Common myeloid progenitor, CD34-positive (primary cell): ENCODE measurements around the gene SEC24B.

Source experiments
- CTCF ChIA-PET: fragments of 350-600 bp; sonication (Branson Sonifier 250); formaldehyde crosslinking; loops from one replicate; lab custom pipeline; 2021; ENCODE audit warnings: antibody characterized with exemption; lab: Charles Lee
- POLR2A ChIA-PET: fragments of 350-600 bp; sonication (Branson Sonifier 250); formaldehyde crosslinking; loops from one replicate; lab custom pipeline; 2021; ENCODE audit warnings: antibody characterized with exemption; lab: Charles Lee
- DNase-seq, 3 donors: peaks; one replicate each; pipeline versions ENCODE4 v3.0.0 to v3.0.0-alpha.2; 2013
- H3K27ac ChIP-seq, 2 experiments: 1 replicate in 1 of 2; 2 replicates in 1 of 2; pipeline ENCODE4 v1.7.0; 2013; ENCODE audit warnings: inconsistent platforms in 2 of 2, low read length in 2 of 2, mild to moderate bottlenecking in 2 of 2, low read depth in 1 of 2, moderate library complexity in 1 of 2; ENCODE audit not compliant: severe bottlenecking in 2 of 2, insufficient read depth in 1 of 2, poor library complexity in 1 of 2
- H3K27me3 ChIP-seq, 5 experiments: replicated peaks in 2 of 5; 1 replicate in 3 of 5; 2 replicates in 2 of 5; pipeline versions ENCODE4 v1.6.1 to v1.7.0; 2013; ENCODE audit warnings: low read length in 4 of 5, mild to moderate bottlenecking in 2 of 5, moderate library complexity in 2 of 5, inconsistent platforms in 1 of 5; ENCODE audit not compliant: insufficient read depth in 5 of 5, control insufficient read depth in 4 of 5
- H3K36me3 ChIP-seq, 4 experiments: 1 replicate in 2 of 4; 2 replicates in 2 of 4; pipeline versions ENCODE4 v1.6.1 to v1.7.0; 2013; ENCODE audit warnings: low read length in 3 of 4, control low read depth in 1 of 4, mild to moderate bottlenecking in 1 of 4; ENCODE audit not compliant: control insufficient read depth in 4 of 4, insufficient read depth in 4 of 4
- H3K4me1 ChIP-seq, 4 experiments: 1 replicate in 3 of 4; 2 replicates in 1 of 4; pipeline versions ENCODE4 v1.6.1 to v1.7.1; 2013; ENCODE audit warnings: low read length in 3 of 4, mild to moderate bottlenecking in 3 of 4, control low read depth in 1 of 4, inconsistent platforms in 1 of 4, moderate library complexity in 1 of 4; ENCODE audit not compliant: control insufficient read depth in 4 of 4, insufficient read depth in 4 of 4; ENCODE audit errors: control extremely low read depth in 1 of 4
- H3K4me3 ChIP-seq, 7 experiments: 1 replicate in 4 of 7; 2 replicates in 3 of 7; pipeline versions ENCODE4 v1.5.1 to v1.7.0; 2013; ENCODE audit warnings: mild to moderate bottlenecking in 7 of 7, low read length in 6 of 7, moderate library complexity in 6 of 7, inconsistent platforms in 2 of 7, low read depth in 2 of 7, control low read depth in 1 of 7; ENCODE audit not compliant: insufficient read depth in 4 of 7, control insufficient read depth in 1 of 7; ENCODE audit errors: extremely low read depth in 1 of 7
- H3K9me3 ChIP-seq, 5 experiments: 1 replicate in 4 of 5; 2 replicates in 1 of 5; pipeline versions ENCODE4 v1.6.1 to v1.7.1; 2013; ENCODE audit warnings: low read length in 4 of 5, mild to moderate bottlenecking in 2 of 5, inconsistent platforms in 1 of 5, low read depth in 1 of 5, moderate library complexity in 1 of 5; ENCODE audit not compliant: control insufficient read depth in 4 of 5, insufficient read depth in 2 of 5; ENCODE audit errors: control extremely low read depth in 1 of 5
- WGBS: methylation state at CpG from one replicate; pipeline ENCODE4 v1.1.5; 2013; ENCODE audit not compliant: insufficient coverage; 5-methylcytosine and 5-hydroxymethylcytosine counted together

The SEC24B gene

GRCh38 chr4:109412776-109413175 is 20.8 kb upstream of the SEC24B start:
- no CpG with 5 or more reads among the region's 1 CpG for WGBS
- CTCF ChIA-PET: interaction anchor here (0.9 kb wide), 1 partner anchor 578 kb away, joined by 3 read pairs; no protein-coding TSS in a partner anchor
- Histone ChIP-seq H3K27me3 (no peaks in the 10 kb centered on the region), H3K4me3 (no peak overlapping the region), H3K27ac (no peak overlapping the region), H3K9me3 (no peaks in the 10 kb centered on the region), H3K36me3 (no peaks in the 10 kb centered on the region), H3K4me1 (no peaks in the 10 kb centered on the region)
- DNase-seq: no peak
- POLR2A ChIA-PET: no interaction called here

GRCh38 chr4:109414938-109415337 is 18.7 kb upstream of the SEC24B start:
- Histone ChIP-seq H3K4me1 (no peaks in the 10 kb centered on the region), H3K4me3 (no peak overlapping the region), H3K36me3 (no peaks in the 10 kb centered on the region), H3K9me3 (no peaks in the 10 kb centered on the region), H3K27me3 (no peaks in the 10 kb centered on the region), H3K27ac (no peak overlapping the region)
- POLR2A ChIA-PET: interaction anchor here (0.6 kb wide), 1 partner anchor 98 kb away, joined by 3 read pairs; no protein-coding TSS in a partner anchor
- CTCF ChIA-PET: no interaction called here
- no CpG with 5 or more reads among the region's 1 CpG for WGBS
- DNase-seq: no peak

GRCh38 chr4:109418588-109418987 is 15.0 kb upstream of the SEC24B start:
- no CpG with 5 or more reads among the region's 1 CpG for WGBS
- no peak for DNase-seq
- Histone ChIP-seq H3K36me3 (no peaks in the 10 kb centered on the region), H3K27ac (no peak overlapping the region), H3K9me3 (no peaks in the 10 kb centered on the region), H3K4me3 (no peak overlapping the region), H3K27me3 (no peaks in the 10 kb centered on the region), H3K4me1 (peaks cover 0 to 2% (median 0%) of the 10 kb centered on the region in 4 experiments)
- ChIA-PET CTCF (interaction anchor here (1.3 to 1.7 kb wide), 2 partner anchors 397 to 403 kb away, joined by 3 to 4 read pairs; partner anchors contain the start of gene GAR1), POLR2A (no interaction called here)

- Histone ChIP-seq H3K9me3 (no peaks in the 10 kb centered on the region), H3K36me3 (no peaks in the 10 kb centered on the region), H3K4me1 (peaks cover 0 to 2% (median 0%) of the 10 kb centered on the region in 4 experiments), H3K27me3 (no peaks in the 10 kb centered on the region), H3K4me3 (no peak overlapping the region), H3K27ac (no peak overlapping the region)
- DNase-seq: no peak
- ChIA-PET CTCF (interaction anchor here (0.6 to 1.7 kb wide), 8 partner anchors 13 to 858 kb away, joined by 3 to 5 read pairs (median 3); partner anchors contain the start of gene RRH), POLR2A (no interaction called here)
- WGBS: 93% methylated on average over 2 of the region's 2 CpGs
Measured at GRCh38 chr4:109419679-109420078, 13.9 kb upstream of the SEC24B start.

- POLR2A ChIA-PET: interaction anchor here (0.6 kb wide), 1 partner anchor 132 kb away, joined by 3 read pairs; no protein-coding TSS in a partner anchor
- CTCF ChIA-PET: interaction anchor here (0.7 to 6.0 kb wide), 10 partner anchors 13 to 556 kb away, joined by 3 to 37 read pairs (median 4); partner anchors contain the start of genes GAR1 and RRH
- Histone ChIP-seq H3K36me3 (no peaks in the 10 kb centered on the region), H3K4me1 (peaks cover 0 to 2% (median 0%) of the 10 kb centered on the region in 4 experiments), H3K27me3 (no peaks in the 10 kb centered on the region), H3K27ac (no peak overlapping the region), H3K4me3 (no peak overlapping the region), H3K9me3 (no peaks in the 10 kb centered on the region)
- WGBS: over 99% methylated on average over 19 of the region's 19 CpGs
- no peak for DNase-seq
Measured at GRCh38 chr4:109424093-109424841, 9.3 kb upstream of the SEC24B start.

GRCh38 chr4:109425405-109425804 is 8.2 kb upstream of the SEC24B start:
- Histone ChIP-seq H3K27ac (no peak overlapping the region), H3K27me3 (no peaks in the 10 kb centered on the region), H3K36me3 (peaks cover 0 to 5% (median 0%) of the 10 kb centered on the region in 4 experiments), H3K9me3 (no peaks in the 10 kb centered on the region), H3K4me1 (peaks cover 0 to 2% (median 0%) of the 10 kb centered on the region in 4 experiments), H3K4me3 (no peak overlapping the region)
- no peak for DNase-seq
- POLR2A ChIA-PET: interaction anchor here (0.6 kb wide), 1 partner anchor 1223 kb away, joined by 4 read pairs; no protein-coding TSS in a partner anchor
- WGBS: 80% methylated on average over 1 of the region's 4 CpGs
- CTCF ChIA-PET: interaction anchor here (0.7 to 6.0 kb wide), 12 partner anchors 9 to 557 kb away, joined by 3 to 37 read pairs (median 4); partner anchors contain the start of genes GAR1, RRH and SEC24B

- no peaks in the 10 kb centered on the region for H3K9me3 ChIP-seq
- POLR2A ChIA-PET: no interaction called here
- H3K4me1 ChIP-seq: peaks cover 11 to 15% (median 12%) of the 10 kb centered on the region in 4 experiments
- WGBS: no CpG with 5 or more reads among the region's 1 CpG
- DNase-seq: no peak
- H3K4me3 ChIP-seq: no peak overlapping the region
- peaks cover 0 to 5% (median 0%) of the 10 kb centered on the region in 4 experiments for H3K36me3 ChIP-seq
- CTCF ChIA-PET: interaction anchor here (6.0 kb wide), 1 partner anchor 229 kb away, joined by 37 read pairs; no protein-coding TSS in a partner anchor
- no peak overlapping the region for H3K27ac ChIP-seq
- H3K27me3 ChIP-seq: no peaks in the 10 kb centered on the region
Measured at GRCh38 chr4:109429545-109429944, 4.1 kb upstream of the SEC24B start.
